Astrocyte of the spinal cord (primary cell): ENCODE results near the gene PDCD1.

Experiments
- DNase-seq: peaks from one replicate; pipeline ENCODE4 v3.0.0; 2011; ENCODE audit warnings: low read depth, low spot score
- H3K4me3 ChIP-seq: 2 replicates; pipeline ENCODE4 v1.5.1; 2011; ENCODE audit warnings: low read depth, mild to moderate bottlenecking, low read length, moderate library complexity
- in situ Hi-C: cut with HindIII; loops from 2 replicates; pipeline ENCODE4 v1.10.0; 2017; ENCODE audit warnings: low sequenced_read_pairs
- TF ChIP-seq, protein P1 (sequence below): IDR thresholded peaks from 2 replicates; pipeline ENCODE4 v1.5.1; 2012; ENCODE audit warnings: low read depth, mild to moderate bottlenecking, low read length, inconsistent platforms

The PDCD1 gene

DNA sequence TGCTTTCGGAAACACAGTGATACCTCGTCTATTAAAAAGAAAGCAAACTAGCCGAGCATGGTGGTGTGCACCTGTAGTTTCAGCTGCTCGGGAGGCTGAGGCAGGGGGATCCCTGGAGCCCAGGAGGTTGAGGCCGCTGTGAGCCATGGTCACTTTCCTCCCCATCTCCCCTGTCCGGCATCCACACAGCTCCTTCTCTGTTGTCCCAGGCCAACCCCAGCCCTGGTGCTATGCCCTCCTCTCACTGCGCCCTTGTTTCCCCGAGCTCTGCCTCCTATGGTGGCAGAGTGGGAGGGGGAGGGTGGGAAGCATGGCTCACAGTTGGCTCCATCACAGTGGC is 26.2 kb upstream of the PDCD1 start:
- in situ Hi-C loops, result no loop called here
- H3K4me3 ChIP-seq, result no peak overlapping the region
- TF ChIP-seq, protein P1, sequence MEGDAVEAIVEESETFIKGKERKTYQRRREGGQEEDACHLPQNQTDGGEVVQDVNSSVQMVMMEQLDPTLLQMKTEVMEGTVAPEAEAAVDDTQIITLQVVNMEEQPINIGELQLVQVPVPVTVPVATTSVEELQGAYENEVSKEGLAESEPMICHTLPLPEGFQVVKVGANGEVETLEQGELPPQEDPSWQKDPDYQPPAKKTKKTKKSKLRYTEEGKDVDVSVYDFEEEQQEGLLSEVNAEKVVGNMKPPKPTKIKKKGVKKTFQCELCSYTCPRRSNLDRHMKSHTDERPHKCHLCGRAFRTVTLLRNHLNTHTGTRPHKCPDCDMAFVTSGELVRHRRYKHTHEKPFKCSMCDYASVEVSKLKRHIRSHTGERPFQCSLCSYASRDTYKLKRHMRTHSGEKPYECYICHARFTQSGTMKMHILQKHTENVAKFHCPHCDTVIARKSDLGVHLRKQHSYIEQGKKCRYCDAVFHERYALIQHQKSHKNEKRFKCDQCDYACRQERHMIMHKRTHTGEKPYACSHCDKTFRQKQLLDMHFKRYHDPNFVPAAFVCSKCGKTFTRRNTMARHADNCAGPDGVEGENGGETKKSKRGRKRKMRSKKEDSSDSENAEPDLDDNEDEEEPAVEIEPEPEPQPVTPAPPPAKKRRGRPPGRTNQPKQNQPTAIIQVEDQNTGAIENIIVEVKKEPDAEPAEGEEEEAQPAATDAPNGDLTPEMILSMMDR, result no peak
- no peak for DNase-seq

DNA sequence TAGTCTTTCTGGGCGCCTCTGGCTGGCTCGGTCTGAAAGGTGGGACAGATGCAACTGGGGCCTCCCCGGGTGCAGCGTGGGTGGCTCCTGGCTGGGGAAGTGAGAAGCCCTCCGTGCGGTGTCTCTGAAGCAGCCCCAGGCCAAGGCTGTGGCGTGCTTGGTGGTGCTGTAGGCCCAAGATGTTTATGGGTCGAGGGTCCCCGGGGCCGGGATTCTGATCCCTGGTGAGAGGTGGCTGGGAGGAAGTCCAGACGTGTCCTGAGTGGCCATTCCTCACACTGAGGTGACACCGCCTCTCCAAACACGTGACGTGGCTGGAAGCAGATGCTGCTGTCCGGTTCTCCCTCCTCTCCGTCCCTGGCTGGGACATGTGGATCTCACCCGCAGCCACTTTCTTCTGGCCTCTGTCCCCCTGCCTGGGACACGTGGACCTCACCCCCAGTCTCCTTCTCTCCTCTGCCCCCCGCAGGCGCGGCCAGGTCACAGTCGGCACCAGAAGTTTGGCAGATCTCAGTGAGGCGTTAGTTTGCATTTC is 23.5 kb upstream of the PDCD1 start:
- peak overlapping the region; percentile 4 for H3K4me3 ChIP-seq
- in situ Hi-C loops, result no loop called here
- TF ChIP-seq, protein P1, result no peak
- DNase-seq, result no peak

DNA sequence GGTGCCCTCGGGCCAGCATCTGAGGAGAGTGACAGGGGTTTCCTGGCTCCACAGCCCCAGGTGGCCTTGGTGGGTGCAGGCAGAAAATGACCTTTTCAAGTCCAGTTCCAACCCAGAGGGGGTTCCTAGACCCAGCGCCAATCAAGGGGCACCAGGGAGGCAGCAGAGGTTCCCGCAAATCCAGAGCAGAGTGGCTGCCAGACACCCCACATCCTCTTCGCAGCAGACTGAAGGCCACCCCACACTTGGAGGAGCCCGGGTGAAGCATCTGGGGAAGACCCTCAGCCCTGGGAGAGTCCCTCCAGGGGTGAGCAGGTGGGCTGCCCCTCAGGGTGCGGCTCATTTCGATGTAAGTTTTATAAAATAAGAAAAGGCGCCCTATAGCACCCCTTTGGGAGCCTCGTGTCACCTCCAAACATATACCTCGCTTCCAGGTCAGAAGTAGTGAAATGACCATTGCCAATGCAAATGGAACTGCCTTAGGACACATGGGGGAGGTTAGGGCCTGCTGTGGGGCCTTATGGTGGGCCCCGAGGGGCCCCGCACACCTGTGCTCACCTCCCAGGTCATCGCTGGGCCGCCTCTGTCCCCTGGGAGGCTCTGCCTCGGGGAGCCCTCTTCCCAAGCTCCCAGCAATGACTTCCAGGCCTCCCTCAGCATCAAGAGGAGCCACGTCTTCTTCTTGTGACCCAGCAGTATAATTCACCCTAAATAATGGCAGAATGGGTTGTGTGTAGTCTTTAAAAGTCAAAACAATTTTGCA is 21.8 kb upstream of the PDCD1 start:
- no peak for DNase-seq
- TF ChIP-seq, protein P1, result no peak
- peak overlapping the region; percentile 57 for H3K4me3 ChIP-seq
- in situ Hi-C loops, result no loop called here

DNA sequence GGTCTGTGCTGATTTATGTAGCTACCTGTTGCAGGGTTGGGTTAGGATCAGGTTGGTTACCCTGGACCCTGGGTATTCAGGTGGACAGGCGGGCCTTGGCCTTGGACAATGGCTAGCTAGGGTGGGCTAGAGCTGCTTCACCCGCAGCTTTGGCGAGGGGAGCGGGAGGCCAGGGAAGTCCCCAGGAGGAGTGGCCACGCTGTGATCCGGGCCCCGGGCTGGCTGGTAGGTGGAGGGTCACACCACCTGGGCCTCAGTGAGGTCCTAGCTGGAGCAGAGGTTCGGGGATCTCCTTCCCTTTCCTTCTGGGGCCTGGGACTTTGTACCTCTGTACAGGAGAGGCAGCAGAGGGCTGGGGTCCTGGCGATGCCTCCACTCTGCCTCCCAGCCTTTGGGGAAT is 20.6 kb upstream of the PDCD1 start:
- DNase-seq, result no peak
- TF ChIP-seq, protein P1, result no peak
- no peak overlapping the region for H3K4me3 ChIP-seq
- in situ Hi-C loops, result no loop called here

DNA sequence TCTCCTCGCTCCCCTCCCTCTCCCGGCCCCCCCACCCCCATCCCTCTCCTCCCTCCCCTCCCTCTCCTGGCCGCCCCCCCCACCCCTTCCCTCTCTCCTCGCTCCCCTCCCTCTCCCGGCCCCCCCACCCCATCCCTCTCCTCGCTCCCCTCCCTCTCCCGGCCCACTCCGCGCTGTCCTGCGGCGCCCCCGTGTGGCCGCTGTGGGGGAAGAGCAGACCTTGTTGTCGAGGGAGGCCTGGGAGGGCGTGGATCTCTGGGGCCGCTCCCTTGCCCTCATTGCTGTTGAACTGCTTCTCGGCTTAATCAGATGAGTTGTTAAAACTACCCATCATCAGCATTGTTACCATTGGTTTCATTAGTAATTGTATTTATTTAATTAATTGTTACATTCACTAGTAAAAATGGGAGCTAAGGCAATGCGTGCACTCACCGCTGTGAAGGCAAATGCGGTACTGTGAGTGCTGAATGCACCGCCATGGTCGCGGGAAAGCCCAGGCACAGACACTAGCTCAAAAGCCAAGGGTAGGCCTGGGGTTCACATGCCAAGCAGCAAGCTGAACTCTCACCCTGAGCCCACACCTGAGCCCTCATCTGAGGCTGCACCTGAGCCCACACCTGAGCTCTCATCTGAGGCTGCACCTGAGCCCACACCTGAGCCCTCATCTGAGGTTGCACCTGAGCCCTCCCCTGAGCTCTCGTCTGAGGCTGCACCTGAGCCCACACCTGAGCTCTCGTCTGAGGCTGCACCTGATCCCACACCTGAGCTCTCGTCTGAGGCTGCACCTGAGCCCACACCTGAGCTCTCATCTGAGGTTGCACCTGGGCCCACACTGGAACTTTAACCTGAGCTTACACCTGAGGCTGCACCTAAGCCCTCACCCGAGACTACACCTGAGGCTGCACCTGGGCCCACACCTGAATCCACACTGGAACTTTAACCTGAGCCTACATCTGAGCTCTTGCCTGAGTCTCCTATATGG is 19.6 kb upstream of the PDCD1 start:
- in situ Hi-C loops, result no loop called here
- TF ChIP-seq, protein P1, result peak; percentile 77
- DNase-seq, result peak; percentile 52
- H3K4me3 ChIP-seq, result no peak overlapping the region

DNA sequence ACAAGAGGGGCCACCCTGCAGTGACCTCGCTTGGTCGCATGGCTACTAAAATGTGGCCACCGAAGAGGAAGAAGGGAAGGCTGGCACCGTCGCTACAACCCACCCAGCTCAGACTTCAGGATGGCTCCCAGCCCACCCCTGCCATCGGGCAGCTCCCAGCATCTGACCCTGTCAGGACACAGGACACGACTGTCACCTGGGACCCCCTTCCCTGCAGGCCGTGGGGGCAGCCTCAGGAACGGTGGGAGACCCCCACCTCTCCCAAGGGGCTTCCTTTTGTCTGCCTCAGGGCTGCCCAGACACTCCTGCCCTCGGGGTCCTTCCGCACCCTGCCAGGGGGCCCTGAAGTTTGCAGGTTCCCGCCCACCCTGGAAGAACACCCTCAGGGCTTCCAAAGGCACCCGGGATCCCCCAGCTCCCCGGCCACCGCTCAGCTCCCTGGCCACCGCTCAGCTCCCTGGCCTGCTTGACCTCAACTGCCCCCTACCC is 18.5 kb upstream of the PDCD1 start:
- TF ChIP-seq, protein P1, result no peak
- in situ Hi-C loops, result no loop called here
- no peak overlapping the region for H3K4me3 ChIP-seq
- DNase-seq, result no peak
